Upper lobe of right lung (tissue), 1 donor: ENCODE results near the gene SGIP1. TPM values are rescaled to one million over a fixed set of nuclear protein-coding genes. Genes with fewer than 3 reads are reported as not detected.

ENCODE experiments used
- ATAC-seq: fragments of 200-7000 bp; cut with Tn5 transposase; one replicate; pipeline ENCODE4 v1.9.1; 2020; ENCODE audit warnings: mild to moderate bottlenecking, moderate library complexity
- DNase-seq: peaks from one replicate; pipeline ENCODE4 v3.0.0-alpha.2; 2020
- H3K27ac ChIP-seq: fragments of 200-600 bp; one replicate; pipeline ENCODE4 v1.8.0; 2022
- H3K27me3 ChIP-seq: fragments of 200-600 bp; one replicate; pipeline ENCODE4 v1.8.0; 2022; ENCODE audit warnings: mild to moderate bottlenecking
- H3K36me3 ChIP-seq: fragments of 200-600 bp; one replicate; pipeline ENCODE4 v1.8.0; 2022
- H3K4me1 ChIP-seq: fragments of 200-600 bp; one replicate; pipeline ENCODE4 v1.8.0; 2022
- H3K4me3 ChIP-seq: fragments of 200-600 bp; one replicate; pipeline ENCODE4 v1.8.0; 2022; ENCODE audit warnings: mild to moderate bottlenecking
- H3K9me3 ChIP-seq: fragments of 200-600 bp; one replicate; pipeline ENCODE4 v1.8.0; 2022
- intact Hi-C: fragments of 100-400 bp; cut with DNase I; formaldehyde crosslinking; loops from one replicate; pipeline ENCODE4 v1.11.0; 2022
- total RNA-seq: library from RNA; stranded (reverse); fragmentation: NEBNext Ultra II Directional; extraction: Animal tissue kit (Norgen Biotek cat#: 25700); gene quantifications from one replicate; pipeline ENCODE4 v1.2.1, GENCODE V29; 2021
- TF ChIP-seq, protein P1 (sequence below): fragments of 200-600 bp; IDR thresholded peaks from one replicate; pipeline ENCODE4 v1.8.0; 2022; ENCODE audit warnings: antibody characterized with exemption
- donor health status: DM: no; HTN: yes; CAD: no; lungs with severe emphysema.

Gene SGIP1
- total RNA-seq, 1 donor from 2014 or later, result 19.8 TPM

DNA sequence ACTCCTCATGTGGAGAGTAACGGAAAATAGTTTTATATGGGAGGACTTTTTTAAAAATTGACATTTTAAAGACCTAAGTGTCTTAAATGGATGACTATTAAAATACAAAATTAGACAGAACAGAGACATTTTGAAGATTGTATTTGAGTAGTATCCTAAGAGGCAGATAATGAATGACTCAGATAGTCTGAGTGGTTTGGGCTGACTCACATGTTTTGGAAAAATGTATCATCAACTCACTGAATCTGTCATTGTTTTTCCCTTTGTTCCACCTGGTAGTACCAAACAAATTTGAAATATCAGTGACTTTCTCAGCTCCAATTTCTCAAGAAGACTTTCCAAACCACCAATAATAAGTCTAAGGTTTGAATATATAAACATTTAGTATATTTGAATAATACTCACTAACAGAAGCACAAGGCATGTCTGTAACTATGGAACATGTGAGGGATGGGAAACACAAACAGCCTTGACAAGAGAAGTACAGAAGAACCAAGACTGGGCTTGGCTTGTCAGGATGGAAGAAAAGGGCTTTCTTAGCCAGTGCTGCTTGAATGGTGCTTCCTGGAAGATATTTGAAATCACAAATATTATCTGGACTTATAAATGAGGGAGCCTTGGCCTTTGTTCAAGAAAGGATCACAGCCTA lies 90.6 kb downstream of the SGIP1 start:
- Histone ChIP-seq H3K27ac (no peak overlapping the region), H3K36me3 (no peaks in the 10 kb centered on the region), H3K4me3 (no peak overlapping the region), H3K4me1 (peaks cover 3% of the 10 kb centered on the region), H3K9me3 (no peaks in the 10 kb centered on the region), H3K27me3 (no peaks in the 10 kb centered on the region)
- intact Hi-C loops, result no loop called here
- TF ChIP-seq, protein P1, sequence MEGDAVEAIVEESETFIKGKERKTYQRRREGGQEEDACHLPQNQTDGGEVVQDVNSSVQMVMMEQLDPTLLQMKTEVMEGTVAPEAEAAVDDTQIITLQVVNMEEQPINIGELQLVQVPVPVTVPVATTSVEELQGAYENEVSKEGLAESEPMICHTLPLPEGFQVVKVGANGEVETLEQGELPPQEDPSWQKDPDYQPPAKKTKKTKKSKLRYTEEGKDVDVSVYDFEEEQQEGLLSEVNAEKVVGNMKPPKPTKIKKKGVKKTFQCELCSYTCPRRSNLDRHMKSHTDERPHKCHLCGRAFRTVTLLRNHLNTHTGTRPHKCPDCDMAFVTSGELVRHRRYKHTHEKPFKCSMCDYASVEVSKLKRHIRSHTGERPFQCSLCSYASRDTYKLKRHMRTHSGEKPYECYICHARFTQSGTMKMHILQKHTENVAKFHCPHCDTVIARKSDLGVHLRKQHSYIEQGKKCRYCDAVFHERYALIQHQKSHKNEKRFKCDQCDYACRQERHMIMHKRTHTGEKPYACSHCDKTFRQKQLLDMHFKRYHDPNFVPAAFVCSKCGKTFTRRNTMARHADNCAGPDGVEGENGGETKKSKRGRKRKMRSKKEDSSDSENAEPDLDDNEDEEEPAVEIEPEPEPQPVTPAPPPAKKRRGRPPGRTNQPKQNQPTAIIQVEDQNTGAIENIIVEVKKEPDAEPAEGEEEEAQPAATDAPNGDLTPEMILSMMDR, result no peak
- no peak for ATAC-seq
- no peak for DNase-seq

DNA sequence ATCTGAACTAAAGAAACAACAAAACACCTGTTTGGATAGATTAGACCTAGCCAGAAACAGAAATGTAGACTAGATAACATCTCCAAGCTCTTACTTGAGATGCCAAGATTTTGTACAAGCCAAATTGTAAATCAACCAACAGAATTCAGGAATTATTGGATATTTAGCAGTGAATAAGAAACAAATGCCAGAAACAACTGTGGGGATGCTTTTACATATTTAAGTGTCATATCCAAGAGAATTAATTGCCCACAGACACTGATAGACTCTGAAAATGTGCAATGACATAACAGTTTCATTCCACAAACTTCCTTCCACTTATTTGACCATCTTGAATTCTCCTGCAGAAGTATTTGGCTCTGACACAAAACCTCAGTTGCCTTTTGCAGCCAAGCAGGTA lies 92.3 kb downstream of the SGIP1 start:
- no peak for ATAC-seq
- intact Hi-C loops, result no loop called here
- DNase-seq, result no peak

DNA sequence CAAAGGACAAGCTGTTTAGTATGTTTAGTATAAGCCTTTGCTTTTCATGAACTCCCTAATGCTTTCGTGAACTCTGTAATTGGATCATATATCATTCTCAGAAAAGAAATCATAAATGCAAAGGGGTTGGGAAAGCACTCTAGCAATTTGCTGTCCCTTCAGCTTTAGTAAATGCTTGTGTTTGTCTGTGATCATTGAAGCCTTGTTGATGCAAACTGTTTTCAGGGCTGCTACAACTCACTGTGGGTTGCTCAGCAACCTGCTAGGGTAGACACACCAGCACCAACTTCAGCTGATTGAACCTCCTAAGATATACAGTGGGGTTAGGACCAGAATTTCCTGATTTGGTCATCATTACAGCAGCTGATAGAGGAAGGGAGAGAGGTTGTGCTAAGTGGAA lies 95.0 kb downstream of the SGIP1 start:
- no peak for ATAC-seq

More for the DNA sequence above, 92.3 kb downstream of the SGIP1 start:
- TF ChIP-seq, protein P1, result no peak
- H3K4me3 ChIP-seq, result no peak overlapping the region
- peaks cover 3% of the 10 kb centered on the region for H3K4me1 ChIP-seq
- H3K27me3 ChIP-seq, result no peaks in the 10 kb centered on the region
- no peak overlapping the region for H3K27ac ChIP-seq
- no peaks in the 10 kb centered on the region for H3K36me3 ChIP-seq
- no peaks in the 10 kb centered on the region for H3K9me3 ChIP-seq

DNA sequence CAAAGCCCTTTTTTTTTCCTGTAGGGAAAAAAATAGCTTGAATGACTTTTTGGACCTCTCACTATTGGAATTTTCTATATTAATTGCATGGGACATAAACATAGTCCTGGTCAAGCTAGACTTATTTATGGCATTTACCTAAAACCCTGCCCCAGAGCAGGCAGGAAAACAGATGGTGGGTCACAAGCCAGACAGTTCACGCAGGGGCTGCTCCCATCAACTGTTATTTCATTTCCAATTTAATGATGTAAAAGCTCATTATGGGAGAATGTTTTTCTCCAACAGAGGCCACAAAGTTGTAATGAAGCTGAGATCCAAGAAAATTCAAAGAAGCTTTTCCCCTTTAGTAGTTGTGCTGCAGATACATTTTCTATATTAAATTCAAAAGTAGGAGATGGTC lies 99.2 kb downstream of the SGIP1 start:
- Histone ChIP-seq H3K9me3 (no peaks in the 10 kb centered on the region), H3K27ac (no peak overlapping the region), H3K36me3 (no peaks in the 10 kb centered on the region), H3K4me3 (no peak overlapping the region), H3K4me1 (no peaks in the 10 kb centered on the region), H3K27me3 (no peaks in the 10 kb centered on the region)
- intact Hi-C loops, result no loop called here
- DNase-seq, result no peak
- ATAC-seq, result no peak
- TF ChIP-seq, protein P1, result no peak

More for the DNA sequence above, 95.0 kb downstream of the SGIP1 start:
- intact Hi-C loops, result no loop called here
- peaks cover 1% of the 10 kb centered on the region for H3K4me1 ChIP-seq
- H3K27me3 ChIP-seq, result no peaks in the 10 kb centered on the region
- H3K27ac ChIP-seq, result no peak overlapping the region
- H3K9me3 ChIP-seq, result no peaks in the 10 kb centered on the region
- TF ChIP-seq, protein P1, result no peak
- no peak overlapping the region for H3K4me3 ChIP-seq
- no peaks in the 10 kb centered on the region for H3K36me3 ChIP-seq
- DNase-seq, result no peak

DNA sequence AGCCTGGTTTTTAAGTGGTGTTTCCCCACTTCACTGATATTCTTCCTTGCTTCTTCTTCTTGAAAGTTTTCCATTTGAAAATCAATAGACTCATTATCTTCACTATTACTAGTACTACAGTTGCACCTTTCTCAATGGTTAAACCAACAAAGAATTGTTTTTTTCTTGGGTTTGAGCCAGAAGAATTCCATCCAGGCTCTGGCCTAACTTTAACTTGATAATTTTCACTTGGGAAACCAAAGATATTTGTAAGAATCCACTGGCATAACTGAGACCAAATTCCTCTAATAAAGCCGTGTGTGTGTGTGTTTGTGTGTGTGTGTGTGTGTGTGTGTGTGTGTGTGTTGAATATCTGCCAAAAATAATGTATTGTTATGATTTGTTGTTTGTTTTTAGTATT lies 103.2 kb downstream of the SGIP1 start:
- Histone ChIP-seq H3K27ac (no peak overlapping the region), H3K27me3 (no peaks in the 10 kb centered on the region), H3K36me3 (no peaks in the 10 kb centered on the region), H3K4me3 (no peak overlapping the region), H3K9me3 (no peaks in the 10 kb centered on the region), H3K4me1 (no peaks in the 10 kb centered on the region)
- DNase-seq (no peak), ATAC-seq (no peak)
- TF ChIP-seq, protein P1, result no peak
- intact Hi-C loops, result no loop called here
